B cell (primary cell): Measurements from ENCODE around the gene DHX40. TPM values are rescaled to one million over a fixed set of nuclear protein-coding genes. Genes with fewer than 3 reads are reported as not detected.

Experiments used
- ATAC-seq: fragments of 200-7000 bp; cut with Tn5 transposase; one replicate; pipeline ENCODE4 v1.10.0; 2021; ENCODE audit warnings: low read depth, mild to moderate bottlenecking, moderate number of reproducible peaks, moderate library complexity
- CTCF ChIA-PET: fragments of 350-600 bp; sonication (Branson Sonifier 250); formaldehyde crosslinking; loops from one replicate; lab custom pipeline; 2021; ENCODE audit warnings: antibody characterized with exemption, inconsistent platforms; lab: Charles Lee
- POLR2A ChIA-PET: fragments of 350-600 bp; sonication (Branson Sonifier 250); formaldehyde crosslinking; loops from one replicate; lab custom pipeline; 2021; ENCODE audit warnings: antibody characterized with exemption; lab: Charles Lee
- DNase-seq: peaks from one replicate; pipeline ENCODE4 v3.0.0; 2013
- H2AFZ ChIP-seq: 2 replicates; pipeline ENCODE4 v1.6.1; 2012; ENCODE audit warnings: mild to moderate bottlenecking, low read depth, low read length; ENCODE audit not compliant: insufficient read depth, poor library complexity, severe bottlenecking
- H3K27ac ChIP-seq, 2 donors: 1 replicate in 1 of 2; 2 replicates in 1 of 2; pipeline ENCODE4 v1.5.1; 2012 to 2013; ENCODE audit warnings: low read length in 2 of 2, mild to moderate bottlenecking in 2 of 2, moderate library complexity in 1 of 2
- H3K27me3 ChIP-seq, 4 experiments: fragments of 200-600 bp in 1 of 4; sonication (generic) in 1 of 4; replicated peaks in 1 of 4; 1 replicate in 2 of 4; 2 replicates in 2 of 4; pipeline versions ENCODE4 v1.6.1 to v1.7.0; 2013 to 2016; ENCODE audit warnings: low read length in 3 of 4, mild to moderate bottlenecking in 2 of 4, mixed read lengths in 1 of 4, moderate library complexity in 1 of 4; ENCODE audit not compliant: insufficient read depth in 4 of 4, control insufficient read depth in 3 of 4; ENCODE audit errors: control extremely low read depth in 1 of 4
- H3K36me3 ChIP-seq, 2 experiments: replicated peaks in 1 of 2; 1 replicate in 1 of 2; 2 replicates in 1 of 2; pipeline versions ENCODE4 v1.6.1 to v1.7.1; 2013; ENCODE audit warnings: low read length in 1 of 2; ENCODE audit not compliant: insufficient read depth in 2 of 2, control insufficient read depth in 1 of 2; ENCODE audit errors: control extremely low read depth in 1 of 2, extremely low read depth in 1 of 2
- H3K4me1 ChIP-seq, 2 donors: fragments of 200-600 bp in 1 of 2; sonication (generic) in 1 of 2; 1 replicate in 1 of 2; 2 replicates in 1 of 2; pipeline versions ENCODE4 v1.5.1 to v1.6.1; 2013 to 2017; ENCODE audit warnings: low read length in 2 of 2; ENCODE audit not compliant: control insufficient read depth in 2 of 2, insufficient read depth in 2 of 2
- H3K4me2 ChIP-seq: replicated peaks from 2 replicates; pipeline ENCODE3; 2012; ENCODE audit warnings: mild to moderate bottlenecking, low read depth, low read length; ENCODE audit not compliant: poor library complexity, severe bottlenecking
- H3K4me3 ChIP-seq, 5 experiments: fragments of 200-600 bp in 1 of 5; sonication (generic) in 1 of 5; 1 replicate in 3 of 5; 2 replicates in 2 of 5; pipeline versions ENCODE4 v1.5.1 to v1.7.0; 2011 to 2016; ENCODE audit warnings: low read length in 4 of 5, mild to moderate bottlenecking in 4 of 5, low read depth in 2 of 5, control low read depth in 1 of 5, moderate library complexity in 1 of 5; ENCODE audit not compliant: insufficient read depth in 1 of 5; ENCODE audit errors: control extremely low read depth in 1 of 5, extremely low read depth in 1 of 5
- H3K79me2 ChIP-seq: fragments of 200-600 bp; sonication (generic); one replicate; pipeline ENCODE4 v1.6.0; 2016; ENCODE audit warnings: low read length; ENCODE audit not compliant: control insufficient read depth, insufficient read depth
- H3K9ac ChIP-seq: fragments of 200-600 bp; sonication (generic); 2 replicates; pipeline ENCODE4 v1.6.1; 2017; ENCODE audit warnings: mild to moderate bottlenecking, low read length, moderate library complexity
- H3K9me3 ChIP-seq, 3 donors: one replicate each; pipeline versions ENCODE4 v1.6.1 to v1.7.1; 2013; ENCODE audit warnings: low read length in 2 of 3; ENCODE audit not compliant: control insufficient read depth in 2 of 3, insufficient read depth in 1 of 3; ENCODE audit errors: control extremely low read depth in 1 of 3
- H4K20me1 ChIP-seq: 2 replicates; pipeline ENCODE4 v1.6.0; 2012; ENCODE audit warnings: mild to moderate bottlenecking, low read length; ENCODE audit not compliant: insufficient read depth, control insufficient read depth, poor library complexity, severe bottlenecking
- H3K27ac Mint-ChIP-seq: one replicate; pipeline ENCODE4 v1.8.0; 2021; ENCODE audit warnings: mixed read lengths
- H3K27me3 Mint-ChIP-seq: one replicate; pipeline ENCODE4 v1.8.0; 2021; ENCODE audit warnings: mixed read lengths
- H3K4me1 Mint-ChIP-seq: one replicate; pipeline ENCODE4 v1.8.0; 2021; ENCODE audit warnings: mixed read lengths
- H3K4me3 Mint-ChIP-seq: one replicate; pipeline ENCODE4 v1.8.0; 2021; ENCODE audit warnings: mixed read lengths
- H3K9me3 Mint-ChIP-seq: one replicate; pipeline ENCODE4 v1.8.0; 2022; ENCODE audit warnings: mixed read lengths; ENCODE audit not compliant: insufficient read depth
- CTCF ChIP-seq: fragments of 200-600 bp; IDR thresholded peaks from one replicate; pipeline ENCODE4 v1.8.0; 2022; ENCODE audit warnings: antibody characterized with exemption, mild to moderate bottlenecking
- EZH2 ChIP-seq: IDR thresholded peaks from 2 replicates; pipeline ENCODE4 v1.6.1; 2012; ENCODE audit warnings: borderline replicate concordance, low read depth, mild to moderate bottlenecking, moderate library complexity, low read length; ENCODE audit not compliant: insufficient read depth, poor library complexity, severe bottlenecking
- WGBS: methylation state at CpG from one replicate; pipeline ENCODE4 v1.1.5; 2013; ENCODE audit warnings: missing lambda C conversion rate; ENCODE audit not compliant: insufficient coverage; 5-methylcytosine and 5-hydroxymethylcytosine counted together
- intact Hi-C: fragments of 100-400 bp; cut with micrococcal nuclease; formaldehyde crosslinking; loops from one replicate; pipeline ENCODE4 v1.10.0; 2022
- polyA plus RNA-seq: library from polyadenylated mRNA; depleted of rRNA; stranded (reverse); fragments of >200 nt; gene quantifications from 2 replicates; pipeline ENCODE4 v1.2.3, GENCODE V29; 2012
- total RNA-seq, 2 donors: library from RNA; stranded (reverse); fragments of 120-200 nt in 1 of 2; gene quantifications; 1 replicate in 1 of 2; 2 replicates in 1 of 2; pipeline versions ENCODE4 v1.2.3 to v1.2.4, GENCODE V29; 2013 to 2022

The DHX40 gene
- total and polyA plus RNA-seq, 2 donors (not counting 1 experiment from before 2014, with no cell fraction given): 10.4 to 28.7 TPM

- no peak for DNase-seq
- peaks cover 0 to 2% (median 0%) of the 10 kb centered on the region in 3 donors for H3K9me3 ChIP-seq
- peak overlapping the region; percentile 16 for H3K4me3 Mint-ChIP-seq
- no peaks in the 10 kb centered on the region for H3K27me3 ChIP-seq
- ATAC-seq: no peak
- no peaks in the 10 kb centered on the region for H3K27me3 Mint-ChIP-seq
- WGBS: 100% methylated on average over 1 of the region's 3 CpGs
- intact Hi-C loops: loop anchor here (2.0 to 10.0 kb wide), 3 partner anchors 14 to 216 kb away; no protein-coding TSS in a partner anchor
- H3K79me2 ChIP-seq: peaks cover 100% of the 10 kb centered on the region
- H2AFZ ChIP-seq: no peak overlapping the region
- H3K36me3 ChIP-seq: no peaks in the 10 kb centered on the region
- peaks cover 51 to 70% of the 10 kb centered on the region in 2 donors for H3K4me1 ChIP-seq
- no peak overlapping the region for H3K4me3 ChIP-seq
- H3K27ac ChIP-seq: peak overlapping the region in 1 of 2 donors; percentile 64
- no peak overlapping the region for H3K27ac Mint-ChIP-seq
- no peak overlapping the region for H3K9ac ChIP-seq
- no peak for TF ChIP-seq CTCF
- TF ChIP-seq EZH2: no peak
- no peaks in the 10 kb centered on the region for H3K9me3 Mint-ChIP-seq
- H3K4me1 Mint-ChIP-seq: peaks cover 71% of the 10 kb centered on the region
- H3K4me2 ChIP-seq: no peak overlapping the region
- ChIA-PET POLR2A (no interaction called here), CTCF (no interaction called here)
- peaks cover 84% of the 10 kb centered on the region for H4K20me1 ChIP-seq
Observed at GRCh38 chr17:59629174-59629573, 63.8 kb downstream of the DHX40 start.

- no peaks in the 10 kb centered on the region for H3K27me3 ChIP-seq
- H3K9ac ChIP-seq: no peak overlapping the region
- H3K36me3 ChIP-seq: no peaks in the 10 kb centered on the region
- H3K79me2 ChIP-seq: peaks cover 100% of the 10 kb centered on the region
- H3K9me3 ChIP-seq: peaks cover 0 to 2% (median 0%) of the 10 kb centered on the region in 3 donors
- DNase-seq: no peak
- peaks cover 46 to 63% of the 10 kb centered on the region in 2 donors for H3K4me1 ChIP-seq
- H3K4me3 ChIP-seq: no peak overlapping the region
- peaks cover 78% of the 10 kb centered on the region for H3K4me1 Mint-ChIP-seq
- H3K27ac ChIP-seq: no peak overlapping the region
- H4K20me1 ChIP-seq: peaks cover 84% of the 10 kb centered on the region
- TF ChIP-seq EZH2 (no peak), CTCF (no peak)
- no peak for ATAC-seq
- H2AFZ ChIP-seq: no peak overlapping the region
- 71% methylated on average over 1 of the region's 1 CpG for WGBS
- ChIA-PET CTCF (no interaction called here), POLR2A (no interaction called here)
- no peaks in the 10 kb centered on the region for H3K9me3 Mint-ChIP-seq
- no peaks in the 10 kb centered on the region for H3K27me3 Mint-ChIP-seq
- H3K4me2 ChIP-seq: no peak overlapping the region
- no peak overlapping the region for H3K4me3 Mint-ChIP-seq
- intact Hi-C loops: no loop called here
- H3K27ac Mint-ChIP-seq: no peak overlapping the region
Observed at GRCh38 chr17:59631276-59631675, 65.9 kb downstream of the DHX40 start.
